Lower lobe of right lung (tissue), 2 donors: Measurements from ENCODE around the gene USP47. TPM values are rescaled to one million over a fixed set of nuclear protein-coding genes. Genes with fewer than 3 reads are reported as not detected.
A peak's percentile ranks its signal among the peaks of the same experiment; 100 is the strongest.

Experiments
- ATAC-seq, 2 donors: fragments of 200-7000 bp; cut with Tn5 transposase; one replicate each; pipeline ENCODE4 v1.9.1; 2020 to 2022; ENCODE audit warnings: mild to moderate bottlenecking in 2 of 2, moderate library complexity in 2 of 2
- DNase-seq: peaks from one replicate; pipeline ENCODE4 v3.0.0-alpha.2; 2020
- H3K27ac ChIP-seq: fragments of 200-600 bp; one replicate; pipeline ENCODE4 v1.8.0; 2022
- H3K27me3 ChIP-seq: fragments of 200-600 bp; one replicate; pipeline ENCODE4 v1.8.0; 2022; ENCODE audit warnings: low read depth
- H3K36me3 ChIP-seq: fragments of 200-600 bp; one replicate; pipeline ENCODE4 v1.8.0; 2022; ENCODE audit warnings: mild to moderate bottlenecking
- H3K4me1 ChIP-seq: fragments of 200-600 bp; one replicate; pipeline ENCODE4 v1.8.0; 2022
- H3K4me3 ChIP-seq: fragments of 200-600 bp; one replicate; pipeline ENCODE4 v1.8.0; 2022; ENCODE audit warnings: mild to moderate bottlenecking
- H3K9me3 ChIP-seq: fragments of 200-600 bp; one replicate; pipeline ENCODE4 v1.8.0; 2022
- CTCF ChIP-seq: fragments of 200-600 bp; IDR thresholded peaks from one replicate; pipeline ENCODE4 v1.8.0; 2022; ENCODE audit warnings: antibody characterized with exemption, mild to moderate bottlenecking
- intact Hi-C: fragments of 100-400 bp; cut with DNase I; formaldehyde crosslinking; loops from one replicate; pipeline ENCODE4 v1.11.0; 2022
- total RNA-seq: library from RNA; stranded (reverse); fragmentation: NEBNext Ultra II Directional; extraction: Animal tissue kit (Norgen Biotek cat#: 25700); gene quantifications from one replicate; pipeline ENCODE4 v1.2.1, GENCODE V29; 2021
- donor health status: DM: no; HTN: yes; CAD: no; lungs with severe emphysema.

Gene USP47
- total RNA-seq, 1 donor from 2014 or later = 45.2 TPM

GRCh38 chr11:11844272-11844671 lies 2.5 kb downstream of the USP47 start:
- intact Hi-C loops = no loop called here
- Histone ChIP-seq H3K4me1 (peaks cover 65% of the 10 kb centered on the region), H3K9me3 (no peaks in the 10 kb centered on the region), H3K4me3 (peak overlapping the region; percentile 72), H3K27me3 (no peaks in the 10 kb centered on the region), H3K27ac (peak overlapping the region; percentile 97), H3K36me3 (no peaks in the 10 kb centered on the region)
- ATAC-seq (no peak), DNase-seq (no peak)
- TF ChIP-seq CTCF = no peak

GRCh38 chr11:11845071-11845470 lies 3.3 kb downstream of the USP47 start:
- DNase-seq (no peak), ATAC-seq (no peak)
- H3K27ac ChIP-seq = no peak overlapping the region
- H3K27me3 ChIP-seq = no peaks in the 10 kb centered on the region
- H3K36me3 ChIP-seq = no peaks in the 10 kb centered on the region
- intact Hi-C loops = no loop called here
- H3K4me1 ChIP-seq = peaks cover 73% of the 10 kb centered on the region
- TF ChIP-seq CTCF = no peak
- H3K9me3 ChIP-seq = no peaks in the 10 kb centered on the region
- no peak overlapping the region for H3K4me3 ChIP-seq

- no peak for TF ChIP-seq CTCF
- ATAC-seq = no peak
- Histone ChIP-seq H3K4me3 (no peak overlapping the region), H3K36me3 (no peaks in the 10 kb centered on the region), H3K27ac (peak overlapping the region; percentile 7), H3K4me1 (peaks cover 78% of the 10 kb centered on the region), H3K27me3 (no peaks in the 10 kb centered on the region), H3K9me3 (no peaks in the 10 kb centered on the region)
- DNase-seq = no peak
- intact Hi-C loops = no loop called here
Observed at GRCh38 chr11:11845551-11845950, 3.8 kb downstream of the USP47 start.

GRCh38 chr11:11847082-11847481 lies 5.3 kb downstream of the USP47 start:
- ATAC-seq (no peak), DNase-seq (no peak)
- TF ChIP-seq CTCF = no peak
- Histone ChIP-seq H3K4me3 (no peak overlapping the region), H3K4me1 (peaks cover 77% of the 10 kb centered on the region), H3K9me3 (no peaks in the 10 kb centered on the region), H3K27me3 (no peaks in the 10 kb centered on the region), H3K27ac (no peak overlapping the region), H3K36me3 (no peaks in the 10 kb centered on the region)
- intact Hi-C loops = no loop called here

GRCh38 chr11:11848891-11849746 lies 7.3 kb downstream of the USP47 start:
- Histone ChIP-seq H3K4me3 (no peak overlapping the region), H3K27ac (no peak overlapping the region), H3K4me1 (peaks cover 77% of the 10 kb centered on the region), H3K36me3 (no peaks in the 10 kb centered on the region), H3K9me3 (no peaks in the 10 kb centered on the region), H3K27me3 (no peaks in the 10 kb centered on the region)
- intact Hi-C loops = no loop called here
- peak; percentile 90 to 92 for ATAC-seq
- peak; percentile 53 for DNase-seq
- peak; percentile 64 for TF ChIP-seq CTCF
